Measurements from ENCODE around the gene MAP1LC3B2.
"Not testable (repeated sequence)": the region's sequence is repeated elsewhere in the genome, so short reads cannot be mapped to it uniquely, and the experiment has no call there.

MAP1LC3B2 gene

DNA sequence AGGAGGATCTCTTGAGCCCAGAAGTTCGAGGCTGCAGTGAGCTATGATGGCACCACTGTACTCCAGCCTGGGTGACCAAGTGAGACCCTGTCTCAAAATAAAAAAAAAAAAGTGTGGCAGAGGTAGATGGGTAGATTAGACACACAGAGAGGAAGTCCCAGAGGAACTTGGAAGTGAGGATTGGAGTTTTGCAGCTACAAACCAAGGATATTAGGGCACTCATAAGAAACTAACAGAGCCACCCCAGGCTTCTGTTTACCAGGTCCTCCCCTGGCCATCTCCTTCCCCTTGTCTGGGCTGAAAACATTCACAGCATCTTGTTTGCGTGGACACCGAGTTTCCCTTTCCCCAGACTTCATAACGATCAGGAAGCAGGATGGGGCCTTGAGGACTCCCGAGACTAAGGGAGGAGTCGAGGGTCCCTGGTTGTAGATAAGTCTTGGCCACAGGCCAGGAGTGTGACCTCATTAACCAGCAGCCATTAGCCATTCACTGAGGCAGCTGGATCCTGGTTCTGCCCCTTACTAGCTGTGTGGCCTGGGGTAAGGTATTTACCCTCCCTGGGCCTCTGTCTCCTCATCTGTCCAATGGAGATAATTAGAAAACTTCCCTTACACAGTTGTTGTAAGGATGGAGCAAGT, 2.1 kb downstream of the MAP1LC3B2 start:
- H3K27me3 Mint-ChIP-seq: no peaks in the 10 kb centered on the region
- H3K4me3 Mint-ChIP-seq: no peak overlapping the region
- H3K4me1 Mint-ChIP-seq (ENCODE audit: low read depth): peaks cover 47% of the 10 kb centered on the region
- peaks cover 7% of the 10 kb centered on the region for H3K9me3 Mint-ChIP-seq
- no peaks in the 10 kb centered on the region for H3K36me3 Mint-ChIP-seq (ENCODE audit: low read depth)
- no peak overlapping the region for H3K27ac Mint-ChIP-seq

GRCh38 chr12:116562090-116562489, 2.9 kb downstream of the MAP1LC3B2 start:
- H3K36me3 Mint-ChIP-seq (ENCODE audit: low read depth): no peaks in the 10 kb centered on the region
- no peak overlapping the region for H3K4me3 Mint-ChIP-seq
- no peak overlapping the region for H3K27ac Mint-ChIP-seq
- peaks cover 42% of the 10 kb centered on the region for H3K4me1 Mint-ChIP-seq (ENCODE audit: low read depth)
- no peaks in the 10 kb centered on the region for H3K27me3 Mint-ChIP-seq
- H3K9me3 Mint-ChIP-seq: peaks cover 7% of the 10 kb centered on the region

DNA sequence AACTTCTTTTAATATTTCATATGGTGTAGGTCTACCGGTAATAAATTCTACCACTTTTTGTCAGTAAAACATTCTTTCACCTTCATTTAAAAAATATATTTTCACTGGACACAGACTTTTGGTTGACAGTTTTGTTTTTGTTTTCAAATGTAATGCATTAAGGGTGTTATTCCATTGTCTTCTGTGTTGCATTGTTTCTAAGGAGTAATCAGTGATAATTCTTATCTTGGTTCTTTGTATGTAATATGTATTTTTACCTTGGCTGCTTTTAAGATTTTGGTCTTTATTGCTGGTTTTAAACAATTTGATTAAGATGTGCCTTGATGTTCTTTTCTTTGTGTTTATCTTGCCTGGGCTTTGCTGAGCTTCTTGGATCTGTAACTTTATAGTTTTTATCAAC, 4.1 kb downstream of the MAP1LC3B2 start:
- H3K4me3 Mint-ChIP-seq: no peak overlapping the region
- no peaks in the 10 kb centered on the region for H3K27me3 Mint-ChIP-seq
- peaks cover 7% of the 10 kb centered on the region for H3K9me3 Mint-ChIP-seq
- peaks cover 32% of the 10 kb centered on the region for H3K4me1 Mint-ChIP-seq (ENCODE audit: low read depth)
- H3K27ac Mint-ChIP-seq: no peak overlapping the region
- no peaks in the 10 kb centered on the region for H3K36me3 Mint-ChIP-seq (ENCODE audit: low read depth)

DNA sequence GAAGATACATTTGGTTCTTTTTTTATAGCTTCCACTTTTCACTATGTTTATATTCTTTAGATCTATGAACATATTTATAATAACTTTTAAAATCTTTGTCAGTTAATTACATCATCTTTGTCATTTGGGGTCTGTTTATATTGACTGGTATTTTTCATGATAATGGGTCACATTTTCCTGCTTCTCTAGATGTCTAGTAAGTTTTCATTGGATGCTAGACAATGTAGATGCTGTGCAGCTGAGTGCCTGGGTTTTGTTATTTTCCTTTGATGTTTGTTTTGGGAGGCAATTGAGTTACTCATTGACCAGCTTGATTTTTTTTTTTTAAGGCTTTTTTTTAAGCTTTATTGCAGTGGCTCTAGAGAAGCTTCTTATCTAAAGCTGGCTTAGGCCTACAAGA, 4.9 kb downstream of the MAP1LC3B2 start:
- H3K4me1 Mint-ChIP-seq (ENCODE audit: low read depth): peaks cover 24% of the 10 kb centered on the region
- no peak overlapping the region for H3K4me3 Mint-ChIP-seq
- H3K27ac Mint-ChIP-seq: no peak overlapping the region
- H3K9me3 Mint-ChIP-seq: peaks cover 7% of the 10 kb centered on the region
- no peaks in the 10 kb centered on the region for H3K36me3 Mint-ChIP-seq (ENCODE audit: low read depth)
- no peaks in the 10 kb centered on the region for H3K27me3 Mint-ChIP-seq

DNA sequence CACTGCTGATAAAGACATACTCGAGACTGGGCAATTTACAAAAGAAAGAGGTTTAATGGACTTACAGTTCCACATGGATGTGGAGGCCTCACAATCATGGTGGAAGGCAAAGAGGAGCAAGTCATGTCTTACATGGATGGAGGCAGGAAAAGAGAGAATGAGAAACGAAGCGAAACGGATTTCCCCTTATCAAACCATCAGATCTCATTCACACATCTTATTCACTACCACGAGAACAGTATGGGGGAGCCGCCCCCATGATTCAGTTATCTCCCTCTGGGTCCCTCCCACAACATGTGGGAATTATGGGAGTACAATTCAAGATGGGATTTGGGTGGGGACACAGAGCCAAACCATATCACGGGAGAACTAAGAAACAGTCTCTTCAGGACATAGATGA, 6.0 kb downstream of the MAP1LC3B2 start:
- peak overlapping the region; percentile 55 for H3K27ac Mint-ChIP-seq
- not testable (repeated sequence) for H3K4me3 Mint-ChIP-seq; H3K27me3 Mint-ChIP-seq; H3K36me3 Mint-ChIP-seq (ENCODE audit: low read depth); H3K9me3 Mint-ChIP-seq
- H3K4me1 Mint-ChIP-seq (ENCODE audit: low read depth): peaks cover 14% of the 10 kb centered on the region

DNA sequence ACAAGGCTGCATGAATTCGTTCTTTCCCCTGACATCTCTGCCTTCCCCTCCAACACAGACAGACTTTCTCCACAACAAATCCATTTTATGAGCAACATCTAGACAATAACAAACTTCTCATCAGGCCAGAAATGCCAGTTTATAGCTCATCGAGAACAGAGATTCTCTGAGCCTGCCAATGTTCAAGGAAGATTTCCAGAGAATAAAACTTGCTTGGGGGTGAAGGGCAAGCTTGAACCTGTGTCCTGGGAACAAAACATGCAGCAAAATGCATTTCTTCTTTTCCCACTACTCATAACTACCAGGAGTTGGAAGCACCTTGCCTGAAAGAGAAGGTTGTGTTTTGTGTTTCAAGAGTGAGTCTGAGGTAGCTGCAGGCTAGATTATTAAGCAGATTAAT, 6.8 kb downstream of the MAP1LC3B2 start:
- H3K36me3 Mint-ChIP-seq (ENCODE audit: low read depth): no peaks in the 10 kb centered on the region

GRCh38 chr12:116568203-116568602, 9.0 kb downstream of the MAP1LC3B2 start:
- H3K27me3 Mint-ChIP-seq: no peaks in the 10 kb centered on the region
- no peaks in the 10 kb centered on the region for H3K4me1 Mint-ChIP-seq (ENCODE audit: low read depth)
- no peaks in the 10 kb centered on the region for H3K36me3 Mint-ChIP-seq (ENCODE audit: low read depth)

More for the DNA sequence above, 6.8 kb downstream of the MAP1LC3B2 start:
- no peak overlapping the region for H3K4me3 Mint-ChIP-seq
- H3K27ac Mint-ChIP-seq: no peak overlapping the region
- peaks cover 7% of the 10 kb centered on the region for H3K4me1 Mint-ChIP-seq (ENCODE audit: low read depth)
- H3K27me3 Mint-ChIP-seq: no peaks in the 10 kb centered on the region
- peaks cover 7% of the 10 kb centered on the region for H3K9me3 Mint-ChIP-seq

GRCh38 chr12:116571089-116571488, 11.9 kb downstream of the MAP1LC3B2 start:
- no peaks in the 10 kb centered on the region for H3K27me3 Mint-ChIP-seq
- no peaks in the 10 kb centered on the region for H3K9me3 Mint-ChIP-seq
- H3K4me3 Mint-ChIP-seq: no peak overlapping the region
- H3K36me3 Mint-ChIP-seq (ENCODE audit: low read depth): no peaks in the 10 kb centered on the region
- no peaks in the 10 kb centered on the region for H3K4me1 Mint-ChIP-seq (ENCODE audit: low read depth)
- H3K27ac Mint-ChIP-seq: no peak overlapping the region

More at GRCh38 chr12:116568203-116568602, 9.0 kb downstream of the MAP1LC3B2 start:
- no peak overlapping the region for H3K4me3 Mint-ChIP-seq
- H3K9me3 Mint-ChIP-seq: peaks cover 7% of the 10 kb centered on the region
- H3K27ac Mint-ChIP-seq: no peak overlapping the region

GRCh38 chr12:116573776-116574175, 14.6 kb downstream of the MAP1LC3B2 start:
- no peaks in the 10 kb centered on the region for H3K36me3 Mint-ChIP-seq (ENCODE audit: low read depth)
- no peak overlapping the region for H3K27ac Mint-ChIP-seq
- H3K9me3 Mint-ChIP-seq: no peaks in the 10 kb centered on the region
- H3K4me1 Mint-ChIP-seq (ENCODE audit: low read depth): no peaks in the 10 kb centered on the region
- no peak overlapping the region for H3K4me3 Mint-ChIP-seq
- no peaks in the 10 kb centered on the region for H3K27me3 Mint-ChIP-seq

GRCh38 chr12:116575754-116576153, 16.6 kb downstream of the MAP1LC3B2 start:
- not testable (repeated sequence) for H3K27ac Mint-ChIP-seq; H3K4me3 Mint-ChIP-seq; H3K9me3 Mint-ChIP-seq; H3K27me3 Mint-ChIP-seq; H3K4me1 Mint-ChIP-seq (ENCODE audit: low read depth); H3K36me3 Mint-ChIP-seq (ENCODE audit: low read depth)

DNA sequence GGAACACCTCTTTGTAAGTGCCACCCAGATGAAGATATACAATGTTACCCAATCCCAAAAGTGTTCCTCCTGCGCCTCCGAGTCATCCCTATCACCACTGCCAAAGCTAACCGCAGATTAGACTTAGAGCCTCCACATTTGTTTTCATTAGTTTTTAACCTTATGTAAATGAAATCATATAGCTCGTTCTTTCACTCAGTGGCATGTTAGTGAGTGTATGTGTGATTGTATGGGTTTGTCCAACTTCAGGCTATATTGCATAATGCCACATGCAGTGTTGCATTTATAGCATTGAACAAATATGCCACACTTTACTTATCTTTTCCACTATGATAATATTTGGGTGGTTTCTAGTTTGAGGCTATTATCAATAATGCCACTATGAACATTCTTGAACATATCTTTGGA, 18.0 kb downstream of the MAP1LC3B2 start:
- Mint-ChIP-seq H3K4me3 (no peak overlapping the region), H3K4me1 (ENCODE audit: low read depth) (no peaks in the 10 kb centered on the region), H3K27ac (no peak overlapping the region), H3K36me3 (ENCODE audit: low read depth) (no peaks in the 10 kb centered on the region), H3K27me3 (no peaks in the 10 kb centered on the region), H3K9me3 (no peaks in the 10 kb centered on the region)

DNA sequence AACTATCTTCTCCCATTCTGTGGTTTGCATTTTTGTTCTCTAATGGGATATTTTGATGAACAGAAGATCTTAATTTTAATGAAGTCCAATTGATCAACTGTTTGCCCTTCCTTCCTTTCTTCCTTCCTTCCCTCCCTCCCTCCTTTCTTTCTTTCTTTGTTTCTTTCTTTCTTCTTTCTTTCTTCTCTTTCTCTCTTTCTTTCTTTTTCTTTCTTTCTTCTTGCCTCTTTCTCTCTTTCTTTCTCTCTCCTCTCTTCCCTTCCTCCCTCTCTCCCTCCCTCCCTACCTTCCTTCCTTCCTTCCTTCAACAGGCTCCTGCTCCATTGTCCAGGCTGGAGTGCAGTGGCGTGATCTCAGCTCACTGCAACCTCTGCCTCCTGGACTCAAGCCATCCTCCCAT, 18.9 kb downstream of the MAP1LC3B2 start:
- Mint-ChIP-seq H3K27ac (no peak overlapping the region), H3K9me3 (no peaks in the 10 kb centered on the region), H3K4me1 (ENCODE audit: low read depth) (no peaks in the 10 kb centered on the region), H3K27me3 (no peaks in the 10 kb centered on the region), H3K4me3 (no peak overlapping the region), H3K36me3 (ENCODE audit: low read depth) (no peaks in the 10 kb centered on the region)

GRCh38 chr12:116582610-116583009, 23.4 kb downstream of the MAP1LC3B2 start:
- H3K27me3 Mint-ChIP-seq: no peaks in the 10 kb centered on the region
- no peaks in the 10 kb centered on the region for H3K36me3 Mint-ChIP-seq (ENCODE audit: low read depth)
- H3K4me3 Mint-ChIP-seq: no peak overlapping the region
- no peaks in the 10 kb centered on the region for H3K9me3 Mint-ChIP-seq
- H3K27ac Mint-ChIP-seq: no peak overlapping the region
- no peaks in the 10 kb centered on the region for H3K4me1 Mint-ChIP-seq (ENCODE audit: low read depth)

- Mint-ChIP-seq H3K4me1 (ENCODE audit: low read depth) (no peaks in the 10 kb centered on the region), H3K27ac (no peak overlapping the region), H3K36me3 (ENCODE audit: low read depth) (no peaks in the 10 kb centered on the region), H3K9me3 (no peaks in the 10 kb centered on the region), H3K4me3 (no peak overlapping the region), H3K27me3 (no peaks in the 10 kb centered on the region)
These were observed 24.0 kb downstream of the MAP1LC3B2 start for GRCh38 chr12:116583129-116583694.

DNA sequence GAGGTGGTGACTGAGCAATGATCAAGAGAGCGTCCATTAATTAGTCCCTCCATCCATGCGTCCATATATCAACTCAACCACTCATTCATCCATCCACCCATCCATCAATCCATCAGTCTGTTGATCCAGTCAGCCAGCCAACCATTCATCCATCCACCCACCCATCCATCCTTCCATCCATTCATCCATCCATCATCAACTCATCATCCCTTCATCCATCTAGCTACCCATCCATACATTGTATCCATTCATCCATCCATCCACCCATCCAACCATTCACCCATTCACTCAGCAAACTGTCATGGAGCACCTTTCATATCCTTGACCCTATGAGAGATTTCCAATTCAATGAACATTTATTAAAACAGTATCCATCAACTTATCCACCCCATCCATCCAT, 28.1 kb downstream of the MAP1LC3B2 start:
- Mint-ChIP-seq H3K27me3 (no peaks in the 10 kb centered on the region), H3K36me3 (ENCODE audit: low read depth) (no peaks in the 10 kb centered on the region), H3K4me1 (ENCODE audit: low read depth) (peaks cover 6% of the 10 kb centered on the region), H3K9me3 (no peaks in the 10 kb centered on the region), H3K27ac (no peak overlapping the region), H3K4me3 (no peak overlapping the region)

- Mint-ChIP-seq H3K27me3 (no peaks in the 10 kb centered on the region), H3K9me3 (no peaks in the 10 kb centered on the region), H3K36me3 (ENCODE audit: low read depth) (no peaks in the 10 kb centered on the region), H3K4me1 (ENCODE audit: low read depth) (peaks cover 13% of the 10 kb centered on the region), H3K4me3 (no peak overlapping the region), H3K27ac (no peak overlapping the region)
These were observed 29.3 kb downstream of the MAP1LC3B2 start for GRCh38 chr12:116588390-116589028.

Data from stimulated activated naive CD8-positive, alpha-beta T cell treated with anti-CD3 and anti-CD28 coated beads, Interleukin-15, Interleukin-2, amounts not matched to agents 100 ng/mL and 50 ng/mL, for 24 hours (primary cell).